Measurements from ENCODE around the gene KREMEN1. TPM values are rescaled to one million over a fixed set of nuclear protein-coding genes. Genes with fewer than 3 reads are reported as not detected.

Gene KREMEN1
- total RNA-seq, 2 experiments from 2014 or later: 0.17 to 0.31 TPM

DNA sequence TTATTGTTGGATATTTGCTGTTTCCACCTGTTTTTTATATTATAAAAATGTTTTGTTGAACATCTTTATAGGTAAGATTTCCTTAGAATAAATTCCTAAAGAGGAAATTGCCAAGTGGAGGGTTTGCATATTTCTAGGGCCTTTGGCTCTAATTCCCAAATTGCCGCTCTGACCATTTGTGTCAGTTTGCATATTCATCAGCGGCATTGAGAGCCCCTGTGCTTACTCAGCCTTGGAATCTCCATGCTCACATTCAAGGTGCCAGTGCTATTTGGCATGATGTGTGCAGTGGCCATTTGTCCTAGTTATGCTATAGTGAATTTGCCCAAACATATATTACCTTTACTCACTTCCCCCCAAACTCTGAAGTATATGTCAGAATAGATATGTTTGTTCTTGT lies 25.5 kb downstream of the KREMEN1 start:
- no peaks in the 10 kb centered on the region for H3K9me3 Mint-ChIP-seq
- intact Hi-C loops (cut with micrococcal nuclease): no loop called here
- CTCF ChIA-PET: no interaction called here
- no peak overlapping the region for H3K4me3 Mint-ChIP-seq
- H3K27ac Mint-ChIP-seq: no peak overlapping the region
- no peak for DNase-seq
- no peaks in the 10 kb centered on the region for H3K27me3 Mint-ChIP-seq
- no peaks in the 10 kb centered on the region for H3K4me1 Mint-ChIP-seq (ENCODE audit: low read depth)
- H3K36me3 Mint-ChIP-seq: no peaks in the 10 kb centered on the region
- POLR2A ChIA-PET: no interaction called here

DNA sequence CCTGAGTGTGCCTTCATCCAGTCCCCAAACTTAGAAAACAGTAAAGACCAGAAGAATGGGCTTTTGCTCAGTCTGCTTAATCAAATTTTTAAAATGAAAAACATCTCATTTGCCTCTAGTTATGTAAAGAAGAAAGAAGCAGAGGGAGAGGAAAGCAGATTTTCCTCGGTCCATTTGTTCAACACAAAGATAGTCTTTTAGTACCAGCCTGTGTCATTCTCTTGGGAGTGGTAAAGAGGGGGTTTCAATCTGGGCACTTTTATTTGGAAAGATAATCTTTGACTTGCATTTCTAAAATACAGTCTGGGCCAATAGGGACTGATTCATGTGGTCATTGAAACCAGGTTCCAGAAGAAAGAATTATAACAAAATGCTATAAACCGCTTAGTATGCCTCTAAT lies 29.5 kb downstream of the KREMEN1 start:
- ChIA-PET POLR2A (no interaction called here), CTCF (no interaction called here)
- no peak overlapping the region for H3K4me3 Mint-ChIP-seq
- H3K4me1 Mint-ChIP-seq (ENCODE audit: low read depth): no peaks in the 10 kb centered on the region
- H3K27me3 Mint-ChIP-seq: peaks cover 2% of the 10 kb centered on the region
- DNase-seq: no peak
- H3K36me3 Mint-ChIP-seq: no peaks in the 10 kb centered on the region
- intact Hi-C loops (cut with micrococcal nuclease): no loop called here
- no peak overlapping the region for H3K27ac Mint-ChIP-seq
- H3K9me3 Mint-ChIP-seq: no peaks in the 10 kb centered on the region

DNA sequence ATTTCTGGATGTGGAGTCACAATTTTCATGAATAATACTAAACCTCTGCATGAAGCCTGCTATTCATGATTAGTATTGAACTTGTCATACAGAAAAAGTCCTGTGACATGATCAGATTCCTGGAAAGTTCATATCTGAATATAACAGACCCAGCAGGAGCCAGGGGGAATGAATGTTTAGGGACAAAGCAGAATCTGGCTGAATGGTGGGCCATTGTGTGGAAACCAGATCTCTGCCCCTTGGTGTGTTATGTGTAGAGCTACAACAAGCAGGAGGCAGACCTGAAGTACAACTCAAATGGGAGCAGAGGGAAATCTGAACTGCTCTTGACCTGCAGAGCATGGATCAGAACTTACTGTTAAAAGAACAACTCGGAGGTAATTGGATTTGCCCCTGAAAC lies 30.3 kb downstream of the KREMEN1 start:
- no peak for DNase-seq
- peaks cover 2% of the 10 kb centered on the region for H3K27me3 Mint-ChIP-seq
- no peaks in the 10 kb centered on the region for H3K9me3 Mint-ChIP-seq
- H3K4me3 Mint-ChIP-seq: no peak overlapping the region
- no peak overlapping the region for H3K27ac Mint-ChIP-seq
- H3K36me3 Mint-ChIP-seq: no peaks in the 10 kb centered on the region
- POLR2A ChIA-PET: no interaction called here
- no peaks in the 10 kb centered on the region for H3K4me1 Mint-ChIP-seq (ENCODE audit: low read depth)
- intact Hi-C loops (cut with micrococcal nuclease): no loop called here
- CTCF ChIA-PET: no interaction called here

DNA sequence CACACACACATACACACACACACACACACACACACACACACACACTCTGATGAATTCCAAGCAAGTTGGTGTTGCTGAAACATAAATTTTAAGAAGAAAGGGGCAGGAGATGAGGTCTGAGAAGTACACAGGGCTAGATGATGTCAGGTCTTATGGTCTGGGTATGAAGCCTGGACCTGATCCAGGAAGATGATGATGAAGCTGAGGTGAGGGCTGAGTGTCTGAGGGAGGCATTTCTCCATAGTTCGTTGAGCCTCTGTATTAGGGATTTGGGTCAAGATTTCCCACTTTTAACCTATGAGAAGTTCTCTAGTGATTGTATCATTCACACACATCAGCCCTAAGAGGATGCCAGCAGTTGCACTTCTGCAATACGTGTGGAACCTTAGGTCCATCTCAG lies 32.6 kb downstream of the KREMEN1 start:
- DNase-seq: no peak
- Mint-ChIP-seq H3K9me3 (no peaks in the 10 kb centered on the region), H3K27ac (no peak overlapping the region), H3K27me3 (peaks cover 10% of the 10 kb centered on the region), H3K4me3 (no peak overlapping the region), H3K4me1 (ENCODE audit: low read depth) (no peaks in the 10 kb centered on the region), H3K36me3 (no peaks in the 10 kb centered on the region)
- ChIA-PET POLR2A (no interaction called here), CTCF (no interaction called here)
- intact Hi-C loops (cut with micrococcal nuclease): no loop called here

DNA sequence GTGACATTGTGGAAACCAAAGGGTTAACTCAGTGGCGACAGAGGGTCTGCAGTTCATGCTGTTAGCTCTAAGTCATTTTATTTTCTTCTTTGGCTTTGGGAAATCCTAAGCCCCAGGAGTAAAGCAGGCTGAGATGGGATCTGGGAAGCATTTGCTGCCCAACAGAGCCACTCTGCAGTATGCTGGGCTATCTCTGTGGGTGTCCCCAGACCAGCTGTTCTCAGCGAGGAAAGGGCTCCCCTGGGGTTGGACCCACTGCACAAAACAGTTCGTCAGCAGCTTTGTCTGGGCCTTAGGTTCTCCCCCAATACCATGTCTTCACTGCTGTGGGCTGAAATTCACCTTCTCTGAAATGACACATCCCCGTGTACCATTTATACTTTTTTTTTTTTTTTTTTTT lies 34.0 kb downstream of the KREMEN1 start:
- no peak for DNase-seq
- peaks cover 10% of the 10 kb centered on the region for H3K27me3 Mint-ChIP-seq
- no peaks in the 10 kb centered on the region for H3K4me1 Mint-ChIP-seq (ENCODE audit: low read depth)
- intact Hi-C loops (cut with micrococcal nuclease): no loop called here
- H3K9me3 Mint-ChIP-seq: no peaks in the 10 kb centered on the region
- H3K4me3 Mint-ChIP-seq: no peak overlapping the region
- H3K27ac Mint-ChIP-seq: no peak overlapping the region
- ChIA-PET CTCF (no interaction called here), POLR2A (no interaction called here)
- H3K36me3 Mint-ChIP-seq: no peaks in the 10 kb centered on the region

DNA sequence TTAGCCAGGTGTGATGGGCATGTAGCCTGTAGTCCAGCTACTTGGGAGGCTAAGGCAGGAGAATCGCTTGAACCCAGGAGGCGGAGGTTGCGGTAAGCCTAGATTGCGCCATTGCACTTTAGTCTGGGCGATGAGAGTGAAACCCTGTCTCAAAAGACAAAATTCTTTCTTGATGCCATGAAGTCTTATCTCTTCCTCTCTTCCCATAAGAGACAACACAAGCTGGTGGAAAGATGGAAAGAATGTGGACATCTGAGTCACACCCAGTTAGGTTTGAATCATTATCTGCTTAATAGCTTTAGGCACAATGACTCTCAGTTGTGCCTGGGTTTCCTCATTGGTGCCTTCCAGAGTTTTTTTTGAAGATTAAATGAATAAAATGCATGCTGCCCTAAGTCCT lies 35.3 kb downstream of the KREMEN1 start:
- Mint-ChIP-seq H3K27ac (no peak overlapping the region), H3K27me3 (peaks cover 12% of the 10 kb centered on the region), H3K4me3 (no peak overlapping the region), H3K36me3 (no peaks in the 10 kb centered on the region), H3K4me1 (ENCODE audit: low read depth) (no peaks in the 10 kb centered on the region), H3K9me3 (no peaks in the 10 kb centered on the region)
- intact Hi-C loops (cut with micrococcal nuclease): no loop called here
- POLR2A ChIA-PET: no interaction called here
- DNase-seq: no peak
- CTCF ChIA-PET: no interaction called here

DNA sequence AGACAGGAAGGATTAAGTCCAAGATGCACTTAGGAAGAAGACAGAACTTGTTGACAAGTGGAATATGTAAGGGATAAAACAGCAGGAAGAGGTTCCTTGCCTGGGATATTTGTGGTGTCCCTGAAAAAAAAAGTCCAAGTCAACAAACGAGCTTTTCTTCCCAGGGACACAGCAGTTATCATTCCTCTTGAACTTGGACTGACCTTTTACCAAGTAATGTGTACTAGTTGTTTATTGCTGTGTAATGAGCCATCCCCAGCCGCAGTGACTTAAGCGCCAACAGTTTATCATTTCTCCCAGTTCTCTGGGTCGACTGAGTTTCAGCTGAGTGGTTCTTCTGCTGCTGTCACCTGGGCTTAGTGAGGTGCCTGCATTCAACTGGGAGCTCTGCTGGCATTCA lies 37.0 kb downstream of the KREMEN1 start:
- ChIA-PET POLR2A (no interaction called here), CTCF (no interaction called here)
- intact Hi-C loops (cut with micrococcal nuclease): no loop called here
- no peaks in the 10 kb centered on the region for H3K36me3 Mint-ChIP-seq
- H3K27ac Mint-ChIP-seq: no peak overlapping the region
- no peaks in the 10 kb centered on the region for H3K9me3 Mint-ChIP-seq
- H3K4me3 Mint-ChIP-seq: no peak overlapping the region
- DNase-seq: no peak
- no peaks in the 10 kb centered on the region for H3K4me1 Mint-ChIP-seq (ENCODE audit: low read depth)
- H3K27me3 Mint-ChIP-seq: peaks cover 15% of the 10 kb centered on the region

DNA sequence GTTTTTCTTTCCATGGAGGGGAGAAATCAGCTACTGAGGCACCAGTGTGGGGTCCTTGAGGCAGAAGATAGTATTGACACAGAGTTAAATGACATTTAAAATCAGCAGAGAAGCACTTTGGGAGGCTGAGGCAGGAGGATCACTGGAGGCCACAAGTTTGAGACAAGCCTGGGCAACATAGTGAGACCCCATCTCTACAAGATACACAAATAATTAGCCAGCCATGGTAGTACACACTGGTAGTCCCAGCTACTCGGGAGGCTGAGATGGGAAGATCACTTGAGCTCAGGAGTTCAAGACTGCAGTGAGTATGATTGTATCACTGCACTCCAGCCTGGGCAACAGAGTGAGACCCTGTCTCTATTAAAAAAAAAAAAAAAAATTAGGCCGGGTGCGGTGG lies 38.1 kb downstream of the KREMEN1 start:
- ChIA-PET CTCF (no interaction called here), POLR2A (no interaction called here)
- no peaks in the 10 kb centered on the region for H3K4me1 Mint-ChIP-seq (ENCODE audit: low read depth)
- H3K4me3 Mint-ChIP-seq: no peak overlapping the region
- H3K27ac Mint-ChIP-seq: no peak overlapping the region
- no peaks in the 10 kb centered on the region for H3K36me3 Mint-ChIP-seq
- intact Hi-C loops (cut with micrococcal nuclease): no loop called here
- DNase-seq: no peak
- peaks cover 23% of the 10 kb centered on the region for H3K27me3 Mint-ChIP-seq
- H3K9me3 Mint-ChIP-seq: no peaks in the 10 kb centered on the region

DNA sequence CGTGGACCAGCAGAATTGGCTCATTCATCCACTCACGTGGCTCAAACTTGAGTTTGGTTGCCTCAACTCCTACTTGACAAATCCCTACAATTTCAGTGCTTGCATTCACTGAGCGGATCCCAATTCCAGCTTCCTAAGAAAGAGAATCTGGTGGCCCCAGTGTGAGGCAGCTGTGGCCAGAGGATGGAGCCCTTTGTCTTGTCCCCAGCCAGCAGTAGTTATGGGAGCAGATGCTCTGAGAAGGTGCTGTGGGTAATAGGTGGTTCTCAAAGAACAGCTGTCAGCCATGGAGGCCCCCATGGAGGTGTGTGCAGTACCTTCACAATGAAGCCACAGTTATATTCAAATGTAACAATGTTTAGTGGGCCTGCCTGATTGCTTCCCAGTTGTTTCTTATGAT lies 39.3 kb downstream of the KREMEN1 start:
- Mint-ChIP-seq H3K4me1 (ENCODE audit: low read depth) (no peaks in the 10 kb centered on the region), H3K9me3 (no peaks in the 10 kb centered on the region), H3K36me3 (no peaks in the 10 kb centered on the region), H3K27me3 (peaks cover 25% of the 10 kb centered on the region), H3K27ac (no peak overlapping the region), H3K4me3 (no peak overlapping the region)
- intact Hi-C loops (cut with micrococcal nuclease): no loop called here
- ChIA-PET CTCF (interaction anchor here (1.9 kb wide), 1 partner anchor 134 kb away, joined by 8 read pairs; no protein-coding TSS in a partner anchor), POLR2A (no interaction called here)
- no peak for DNase-seq

DNA sequence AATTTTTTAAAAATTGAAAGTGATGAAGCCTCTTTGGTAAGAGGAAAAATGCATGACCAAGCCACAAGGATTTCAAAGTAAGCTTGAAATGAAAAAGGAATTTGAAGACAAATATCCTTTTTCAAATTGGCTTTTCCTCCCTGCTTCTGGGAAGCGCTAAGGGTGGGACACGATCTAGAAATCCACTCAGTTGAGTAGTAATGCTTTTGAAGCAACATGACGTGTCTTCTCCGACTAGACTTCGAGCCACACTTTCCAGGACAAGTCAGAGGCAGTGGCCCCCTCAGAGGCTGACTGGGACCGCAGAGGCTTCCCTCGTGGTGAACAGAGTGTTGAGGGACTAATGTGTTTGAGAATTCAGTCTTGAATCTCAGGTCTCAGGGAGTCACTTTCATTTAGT lies 39.8 kb downstream of the KREMEN1 start:
- no peaks in the 10 kb centered on the region for H3K4me1 Mint-ChIP-seq (ENCODE audit: low read depth)
- ChIA-PET POLR2A (no interaction called here), CTCF (interaction anchor here (1.9 kb wide), 1 partner anchor 133 kb away, joined by 8 read pairs; no protein-coding TSS in a partner anchor)
- H3K27me3 Mint-ChIP-seq: peaks cover 25% of the 10 kb centered on the region
- DNase-seq: no peak
- no peak overlapping the region for H3K4me3 Mint-ChIP-seq
- intact Hi-C loops (cut with micrococcal nuclease): no loop called here
- H3K36me3 Mint-ChIP-seq: no peaks in the 10 kb centered on the region
- H3K9me3 Mint-ChIP-seq: no peaks in the 10 kb centered on the region
- no peak overlapping the region for H3K27ac Mint-ChIP-seq

DNA sequence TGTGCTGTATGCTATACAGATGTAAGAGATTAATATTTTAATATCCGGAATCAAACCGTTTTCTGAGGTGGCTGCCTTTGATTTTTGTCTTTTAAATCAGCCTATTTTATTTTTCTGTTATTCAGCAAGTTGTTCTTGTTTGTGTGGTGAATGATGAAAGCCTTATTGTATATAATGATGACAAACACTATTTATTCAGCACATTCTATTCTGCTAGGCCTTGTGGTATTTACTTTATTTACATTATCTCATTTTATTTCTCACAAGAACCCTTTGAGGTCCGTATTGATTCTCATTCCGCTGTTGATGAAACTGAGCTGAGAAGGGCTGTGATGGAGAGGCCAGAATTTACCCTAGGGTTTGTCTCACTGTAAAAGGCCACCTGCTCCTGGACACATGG lies 40.5 kb downstream of the KREMEN1 start:
- intact Hi-C loops (cut with micrococcal nuclease): no loop called here

DNA sequence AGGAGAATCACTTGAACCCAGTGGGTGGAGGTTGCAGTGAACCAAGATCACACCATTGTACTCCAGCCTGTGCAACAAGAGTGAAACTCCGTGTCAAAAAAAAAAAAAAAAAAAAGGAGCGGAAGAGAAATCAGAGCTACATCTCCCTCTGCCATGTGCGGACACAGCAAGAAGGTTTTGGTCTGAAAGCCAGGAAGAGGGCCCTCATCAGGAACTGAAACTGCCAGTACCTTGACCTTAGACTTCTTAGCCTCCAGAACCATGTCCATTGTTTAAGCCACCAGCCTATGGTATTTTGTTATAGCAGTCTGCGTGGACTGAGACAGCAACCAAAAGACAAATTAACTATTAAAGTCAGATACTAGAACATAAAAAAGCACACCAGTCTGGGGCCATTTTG lies 41.6 kb downstream of the KREMEN1 start:
- H3K36me3 Mint-ChIP-seq: no peaks in the 10 kb centered on the region
- H3K27ac Mint-ChIP-seq: no peak overlapping the region
- no peaks in the 10 kb centered on the region for H3K9me3 Mint-ChIP-seq
- intact Hi-C loops (cut with micrococcal nuclease): no loop called here
- no peak overlapping the region for H3K4me3 Mint-ChIP-seq
- H3K4me1 Mint-ChIP-seq (ENCODE audit: low read depth): no peaks in the 10 kb centered on the region
- POLR2A ChIA-PET: no interaction called here
- H3K27me3 Mint-ChIP-seq: peaks cover 26% of the 10 kb centered on the region
- CTCF ChIA-PET: no interaction called here
- DNase-seq: no peak

More for the DNA sequence above, 40.5 kb downstream of the KREMEN1 start:
- no peaks in the 10 kb centered on the region for H3K36me3 Mint-ChIP-seq
- no peaks in the 10 kb centered on the region for H3K9me3 Mint-ChIP-seq
- no peak overlapping the region for H3K27ac Mint-ChIP-seq
- H3K27me3 Mint-ChIP-seq: peaks cover 30% of the 10 kb centered on the region
- H3K4me1 Mint-ChIP-seq (ENCODE audit: low read depth): no peaks in the 10 kb centered on the region
- ChIA-PET POLR2A (no interaction called here), CTCF (interaction anchor here (1.9 kb wide), 1 partner anchor 132 kb away, joined by 8 read pairs; no protein-coding TSS in a partner anchor)
- no peak overlapping the region for H3K4me3 Mint-ChIP-seq
- DNase-seq: no peak

DNA sequence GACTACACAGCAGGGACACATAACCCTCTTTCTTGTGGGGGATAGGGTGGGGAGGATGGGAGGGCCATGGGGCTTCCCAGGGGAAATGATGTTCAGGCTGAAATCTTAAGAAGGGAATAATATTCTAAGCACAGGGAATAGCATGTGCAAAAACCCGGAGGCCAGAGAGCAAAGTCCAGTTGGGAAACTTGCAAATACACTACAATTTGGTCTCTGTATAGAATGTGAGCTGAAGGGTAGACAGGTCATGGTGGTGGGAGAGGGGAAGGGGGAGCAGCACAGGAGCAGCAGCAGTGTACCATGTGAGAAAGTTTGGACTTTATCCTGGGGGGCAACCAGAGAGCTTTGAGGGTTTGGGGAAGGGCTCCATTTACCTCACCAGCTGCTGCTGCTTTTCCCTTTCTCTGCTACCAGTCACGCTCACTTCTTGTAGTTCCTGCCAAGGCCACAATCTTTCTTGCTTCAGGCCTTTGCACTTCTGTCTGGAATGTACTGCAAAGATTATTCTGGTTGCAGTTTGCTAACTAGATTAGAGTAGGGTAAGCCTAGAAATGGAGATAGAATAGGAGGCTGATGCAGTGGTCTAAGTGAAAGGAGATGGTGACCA lies 43.0 kb downstream of the KREMEN1 start:
- Mint-ChIP-seq H3K27me3 (peaks cover 29% of the 10 kb centered on the region), H3K4me3 (no peak overlapping the region), H3K4me1 (ENCODE audit: low read depth) (no peaks in the 10 kb centered on the region), H3K9me3 (no peaks in the 10 kb centered on the region), H3K36me3 (no peaks in the 10 kb centered on the region), H3K27ac (no peak overlapping the region)
- DNase-seq: no peak
- POLR2A ChIA-PET: no interaction called here
- CTCF ChIA-PET: no interaction called here
- intact Hi-C loops (cut with micrococcal nuclease): no loop called here
